Measurements from ENCODE around the gene RPAP3.
A peak's percentile ranks its signal among the peaks of the same experiment; 100 is the strongest.

RPAP3 gene

GRCh38 chr12:47715393-47715876, 9.6 kb upstream of the RPAP3 start:
- H3K4me2 ChIP-seq (ENCODE audit: low read length): no peak overlapping the region
- H3K27ac ChIP-seq (ENCODE audit: low read depth, low read length, poor library complexity, severe bottlenecking): no peak overlapping the region
- H3F3A ChIP-seq (ENCODE audit: insufficient read depth, low read length): no peaks in the 10 kb centered on the region
- H4K20me1 ChIP-seq (ENCODE audit: insufficient read depth, low read length): no peaks in the 10 kb centered on the region
- H3K36me3 ChIP-seq (ENCODE audit: insufficient read depth, low read length): no peaks in the 10 kb centered on the region
- H3K9ac ChIP-seq (ENCODE audit: low read length): no peak overlapping the region
- peaks cover 5% of the 10 kb centered on the region for H3K4me1 ChIP-seq (ENCODE audit: insufficient read depth, low read length, severe bottlenecking)
- no peaks in the 10 kb centered on the region for H3K9me2 ChIP-seq (ENCODE audit: low read depth, low read length)
- H3K27me3 ChIP-seq (ENCODE audit: insufficient read depth, low read length): no peaks in the 10 kb centered on the region
- no peak overlapping the region for H3K4me3 ChIP-seq (ENCODE audit: low read depth, low read length, poor library complexity, severe bottlenecking)
- TF ChIP-seq EZH2 (IDR thresholded peaks at IDR 0.05; ENCODE audit: borderline replicate concordance, low read length) (no peak), CTCF (IDR thresholded peaks at IDR 0.05; ENCODE audit: low read length) (peak; percentile 78)
- no peaks in the 10 kb centered on the region for H3K9me3 ChIP-seq (ENCODE audit: low read length)
- H3K79me2 ChIP-seq (ENCODE audit: insufficient read depth, low read length): no peaks in the 10 kb centered on the region
- no peak overlapping the region for H2AFZ ChIP-seq (ENCODE audit: low read length)

GRCh38 chr12:47714826-47715386, 9.1 kb upstream of the RPAP3 start:
- Histone ChIP-seq H3K36me3 (ENCODE audit: insufficient read depth, low read length) (no peaks in the 10 kb centered on the region), H3F3A (ENCODE audit: insufficient read depth, low read length) (no peaks in the 10 kb centered on the region), H3K9me2 (ENCODE audit: low read depth, low read length) (no peaks in the 10 kb centered on the region), H3K4me2 (ENCODE audit: low read length) (no peak overlapping the region), H3K9me3 (ENCODE audit: low read length) (no peaks in the 10 kb centered on the region), H4K20me1 (ENCODE audit: insufficient read depth, low read length) (no peaks in the 10 kb centered on the region), H2AFZ (ENCODE audit: low read length) (no peak overlapping the region), H3K4me1 (ENCODE audit: insufficient read depth, low read length, severe bottlenecking) (peaks cover 10% of the 10 kb centered on the region), H3K9ac (ENCODE audit: low read length) (no peak overlapping the region), H3K4me3 (ENCODE audit: low read depth, low read length, poor library complexity, severe bottlenecking) (no peak overlapping the region), H3K27ac (ENCODE audit: low read depth, low read length, poor library complexity, severe bottlenecking) (no peak overlapping the region), H3K27me3 (ENCODE audit: insufficient read depth, low read length) (no peaks in the 10 kb centered on the region), H3K79me2 (ENCODE audit: insufficient read depth, low read length) (no peaks in the 10 kb centered on the region)
- TF ChIP-seq CTCF (IDR thresholded peaks at IDR 0.05; ENCODE audit: low read length): no peak

- Histone ChIP-seq H4K20me1 (ENCODE audit: insufficient read depth, low read length) (no peaks in the 10 kb centered on the region), H3K9me2 (ENCODE audit: low read depth, low read length) (no peaks in the 10 kb centered on the region), H3K4me3 (ENCODE audit: low read depth, low read length, poor library complexity, severe bottlenecking) (no peak overlapping the region), H2AFZ (ENCODE audit: low read length) (no peak overlapping the region), H3K27ac (ENCODE audit: low read depth, low read length, poor library complexity, severe bottlenecking) (no peak overlapping the region), H3K9me3 (ENCODE audit: low read length) (no peaks in the 10 kb centered on the region), H3K4me2 (ENCODE audit: low read length) (no peak overlapping the region), H3K27me3 (ENCODE audit: insufficient read depth, low read length) (no peaks in the 10 kb centered on the region), H3K9ac (ENCODE audit: low read length) (no peak overlapping the region), H3K4me1 (ENCODE audit: insufficient read depth, low read length, severe bottlenecking) (peaks cover 35% of the 10 kb centered on the region), H3F3A (ENCODE audit: insufficient read depth, low read length) (no peaks in the 10 kb centered on the region), H3K36me3 (ENCODE audit: insufficient read depth, low read length) (no peaks in the 10 kb centered on the region), H3K79me2 (ENCODE audit: insufficient read depth, low read length) (no peaks in the 10 kb centered on the region)
- TF ChIP-seq EZH2 (IDR thresholded peaks at IDR 0.05; ENCODE audit: borderline replicate concordance, low read length) (no peak), CTCF (IDR thresholded peaks at IDR 0.05; ENCODE audit: low read length) (no peak)
These were observed 6.3 kb upstream of the RPAP3 start for GRCh38 chr12:47712171-47712570.
